K562 treated with DMSO at 1 percent for 48 hours (cell line): Measurements from ENCODE around the gene PREX1. TPM values are rescaled to one million over a fixed set of nuclear protein-coding genes. Genes with fewer than 3 reads are reported as not detected.

ENCODE experiments used
- total RNA-seq: library from RNA; unstranded; fragments of 300-600 nt; gene quantifications from 2 replicates; pipeline ENCODE4 v1.2.3, GENCODE V29; 2022; ENCODE audit warnings: low replicate concordance; ENCODE audit errors: extremely low read depth

PREX1 gene
- total RNA-seq: not detected in 2 replicates

DNA sequence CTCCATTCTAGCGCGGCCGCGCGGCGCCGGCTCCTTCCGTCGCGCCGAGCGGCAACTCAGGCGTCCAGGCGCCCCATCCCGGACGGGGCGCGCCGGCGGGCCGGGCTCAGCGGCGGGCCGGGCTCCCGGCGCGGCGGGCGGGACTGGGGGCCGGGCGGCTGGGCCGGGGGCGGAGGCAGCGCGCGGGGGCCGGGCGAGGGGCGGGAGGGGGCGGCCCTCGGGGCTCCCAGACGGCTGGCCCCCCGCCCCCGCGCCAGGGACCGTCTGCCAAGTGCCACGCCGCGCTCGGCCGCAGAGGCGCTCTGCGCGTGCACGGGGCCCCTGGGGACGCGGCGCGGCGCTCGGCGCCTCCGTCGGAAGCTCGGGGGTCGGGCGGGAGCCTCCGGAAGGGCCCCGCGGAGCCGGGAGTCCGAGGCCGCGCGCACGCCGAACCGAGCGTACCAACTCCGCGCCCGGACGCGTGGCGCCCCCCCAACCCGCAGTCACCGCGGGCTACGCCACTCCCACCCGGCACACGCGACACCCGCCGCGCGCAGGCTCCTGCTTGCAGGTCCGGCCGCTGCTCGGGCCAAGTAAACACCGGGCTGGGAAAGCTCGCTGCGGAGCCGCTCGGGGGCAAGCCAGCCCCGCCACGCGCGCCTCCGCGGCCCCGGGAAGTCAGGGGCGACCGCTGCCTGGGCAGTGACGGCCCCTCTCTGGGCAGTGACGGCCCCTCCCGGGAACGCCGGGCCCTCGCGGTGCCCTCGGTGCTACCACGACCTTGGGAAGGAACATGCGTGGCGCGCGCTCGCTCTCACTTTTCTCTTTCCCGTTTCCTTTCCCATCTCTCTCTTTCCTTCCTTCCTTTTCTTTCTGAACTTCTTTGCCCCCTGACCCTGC, at the start of gene PREX1:
Gene PREX1 (minus strand): TSS at position 145 of the 879 bp plus-strand sequence. CDS start 139 bp downstream, at position 6.

Other genes starting within 250 kb of the PREX1 start
- gene ARFGEF2, start 93.7 kb upstream of the PREX1 start, total RNA-seq: not detected in 2 replicates
- not detected in 2 replicates for gene CSE1L, start 218.3 kb upstream of the PREX1 start, total RNA-seq